WI38 (cell line): Measurements from ENCODE around the gene ADAM23.

Experiments
- H3K4me3 ChIP-seq: 2 replicates; pipeline ENCODE4 v1.5.1; 2011; ENCODE audit warnings: low read depth, mild to moderate bottlenecking, control low read depth, low read length
- CTCF ChIP-seq: IDR thresholded peaks from 2 replicates; pipeline ENCODE4 v1.5.1; 2012; ENCODE audit warnings: low read depth, mild to moderate bottlenecking, control low read depth, low read length

ADAM23 gene

GRCh38 chr2:206627632-206628031 is 184.3 kb downstream of the ADAM23 start:
- no peak overlapping the region for H3K4me3 ChIP-seq
- TF ChIP-seq CTCF: no peak

- no peak for TF ChIP-seq CTCF
- H3K4me3 ChIP-seq: no peak overlapping the region
Observed at GRCh38 chr2:206631340-206631739, 188.0 kb downstream of the ADAM23 start.

- no peak overlapping the region for H3K4me3 ChIP-seq
- TF ChIP-seq CTCF: no peak
Observed at GRCh38 chr2:206635015-206635414, 191.7 kb downstream of the ADAM23 start.

GRCh38 chr2:206639636-206640035 is 196.3 kb downstream of the ADAM23 start:
- no peak overlapping the region for H3K4me3 ChIP-seq
- no peak for TF ChIP-seq CTCF

GRCh38 chr2:206641226-206641625 is 197.9 kb downstream of the ADAM23 start:
- H3K4me3 ChIP-seq: no peak overlapping the region
- TF ChIP-seq CTCF: no peak

- TF ChIP-seq CTCF: no peak
- no peak within 1 kb of the TSS for H3K4me3 ChIP-seq
Observed at GRCh38 chr2:206642075-206643025, 199.0 kb downstream of the ADAM23 start, which contains the start of gene FAM237A. Gene FAM237A (plus strand): TSS chr2:206642487. CDS start chr2:206644237, 1,750 bp downstream.

GRCh38 chr2:206647985-206648384 is 204.7 kb downstream of the ADAM23 start:
- H3K4me3 ChIP-seq: no peak overlapping the region
- TF ChIP-seq CTCF: no peak
